HCT116 (cell line): Measurements from ENCODE around the gene TAMM41.

Source experiments
- CEBPB ChIP-seq: IDR thresholded peaks from 2 replicates; pipeline ENCODE4 v1.6.1; 2012; ENCODE audit warnings: low read depth
- CTCF ChIP-seq, 3 experiments: fragments of 200-600 bp in 1 of 3; sonication (generic) in 1 of 3; IDR thresholded peaks in 2 of 3; conservative IDR thresholded peaks in 1 of 3; 2 replicates each; pipeline ENCODE4 v1.5.1; 2012 to 2017; ENCODE audit warnings: low read depth in 2 of 3, low read length in 2 of 3, antibody characterized with exemption in 1 of 3, borderline replicate concordance in 1 of 3, control low read depth in 1 of 3, mild to moderate bottlenecking in 1 of 3, mixed read lengths in 1 of 3, mixed run types in 1 of 3, moderate library complexity in 1 of 3; ENCODE audit not compliant: insufficient read depth in 1 of 3
- EZH2 ChIP-seq: fragments of 200-600 bp; sonication (generic); IDR thresholded peaks from 2 replicates; pipeline ENCODE4 v1.6.1; 2017; ENCODE audit warnings: antibody characterized with exemption, mixed run types
- POLR2A ChIP-seq: IDR thresholded peaks from 2 replicates; pipeline ENCODE4 v1.7.0; 2011; ENCODE audit warnings: borderline replicate concordance; ENCODE audit not compliant: insufficient read depth, insufficient read length; ENCODE audit errors: extremely low read depth
- SIN3A ChIP-seq: IDR thresholded peaks from 2 replicates; pipeline ENCODE4 v1.6.1; 2012; ENCODE audit warnings: low read depth
- SRF ChIP-seq: IDR thresholded peaks from 2 replicates; pipeline ENCODE4 v1.6.1; 2012; ENCODE audit warnings: low read depth
- YY1 ChIP-seq: IDR thresholded peaks from 2 replicates; pipeline ENCODE4 v1.6.1; 2011; ENCODE audit warnings: low read length, low read depth, moderate library complexity, mild to moderate bottlenecking; ENCODE audit not compliant: insufficient replicate concordance; ENCODE audit errors: extremely low read depth
- ZBTB33 ChIP-seq: IDR thresholded peaks from 2 replicates; pipeline ENCODE4 v1.6.1; 2011; ENCODE audit warnings: mild to moderate bottlenecking, low read length, moderate library complexity; ENCODE audit not compliant: insufficient replicate concordance; ENCODE audit errors: extremely low read depth
- ZNF274 ChIP-seq: fragments of 200-500 bp; sonication (Bioruptor generic); IDR thresholded peaks from 2 replicates; pipeline ENCODE4 v1.6.1; 2014; ENCODE audit warnings: mild to moderate bottlenecking, low read depth, low read length, inconsistent platforms

- TF ChIP-seq SIN3A (no peak), CTCF (IDR thresholded peaks at IDR 0.05 in 2 of 3, conservative IDR thresholded peaks at IDR 0.05 in 1 of 3; ENCODE audit: borderline replicate concordance in 1 of 3, insufficient read depth in 1 of 3, low read depth in 2 of 3, low read length in 2 of 3) (no peak), POLR2A (no peak), SRF (no peak), CEBPB (no peak), ZBTB33 (no peak), EZH2 (no peak), YY1 (no peak), ZNF274 (no peak)
Measured at GRCh38 chr3:11780341-11780740, 66.3 kb downstream of the TAMM41 start.
